Astrocyte (in vitro differentiated cells and primary cell): Measurements from ENCODE around the gene NBPF1.
"Not testable (repeated sequence)": the region's sequence is repeated elsewhere in the genome, so short reads cannot be mapped to it uniquely, and the experiment has no call there.

Experiments used
- EZH2 ChIP-seq: IDR thresholded peaks from 2 replicates; pipeline ENCODE4 v1.6.1; 2012; ENCODE audit warnings: mild to moderate bottlenecking, low read length, inconsistent platforms; ENCODE audit not compliant: insufficient read depth
- TF ChIP-seq, protein P1 (sequence below): IDR thresholded peaks from 2 replicates; pipeline ENCODE4 v1.5.1; 2011; ENCODE audit warnings: low read depth, mild to moderate bottlenecking, inconsistent platforms, low read length, moderate library complexity; ENCODE audit not compliant: insufficient read depth

DNA sequence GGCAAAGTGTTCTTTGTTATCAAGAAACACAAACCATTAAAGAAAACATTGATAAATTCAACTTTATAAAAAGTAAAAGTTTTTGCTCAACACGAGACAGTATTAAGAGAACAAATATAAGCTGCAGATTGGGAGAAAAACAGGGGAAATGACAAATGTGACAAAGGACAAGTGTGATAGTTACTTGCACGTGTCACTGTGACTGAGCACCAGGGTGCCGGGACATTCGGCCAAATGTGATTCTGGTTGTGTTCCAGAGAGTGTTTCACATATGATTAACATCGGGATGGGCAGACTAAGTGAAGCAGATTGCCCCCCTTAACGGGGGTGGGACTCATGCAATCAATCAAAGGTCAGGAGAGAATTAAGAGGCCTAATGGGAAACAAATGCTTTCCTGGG lies 52.9 kb downstream of the NBPF1 start:
- TF ChIP-seq EZH2: not testable (repeated sequence)
- TF ChIP-seq, protein P1, sequence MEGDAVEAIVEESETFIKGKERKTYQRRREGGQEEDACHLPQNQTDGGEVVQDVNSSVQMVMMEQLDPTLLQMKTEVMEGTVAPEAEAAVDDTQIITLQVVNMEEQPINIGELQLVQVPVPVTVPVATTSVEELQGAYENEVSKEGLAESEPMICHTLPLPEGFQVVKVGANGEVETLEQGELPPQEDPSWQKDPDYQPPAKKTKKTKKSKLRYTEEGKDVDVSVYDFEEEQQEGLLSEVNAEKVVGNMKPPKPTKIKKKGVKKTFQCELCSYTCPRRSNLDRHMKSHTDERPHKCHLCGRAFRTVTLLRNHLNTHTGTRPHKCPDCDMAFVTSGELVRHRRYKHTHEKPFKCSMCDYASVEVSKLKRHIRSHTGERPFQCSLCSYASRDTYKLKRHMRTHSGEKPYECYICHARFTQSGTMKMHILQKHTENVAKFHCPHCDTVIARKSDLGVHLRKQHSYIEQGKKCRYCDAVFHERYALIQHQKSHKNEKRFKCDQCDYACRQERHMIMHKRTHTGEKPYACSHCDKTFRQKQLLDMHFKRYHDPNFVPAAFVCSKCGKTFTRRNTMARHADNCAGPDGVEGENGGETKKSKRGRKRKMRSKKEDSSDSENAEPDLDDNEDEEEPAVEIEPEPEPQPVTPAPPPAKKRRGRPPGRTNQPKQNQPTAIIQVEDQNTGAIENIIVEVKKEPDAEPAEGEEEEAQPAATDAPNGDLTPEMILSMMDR: not testable (repeated sequence)
